GM19099 (cell line): Measurements from ENCODE around the gene EFNA5.

Experiments
- POLR2A ChIP-seq: IDR thresholded peaks from 3 replicates; pipeline ENCODE4 v1.6.1; 2011; ENCODE audit warnings: low read depth; ENCODE audit not compliant: insufficient read length; ENCODE audit errors: extremely low read depth

The EFNA5 gene

GRCh38 chr5:107564931-107565372 is 105.8 kb downstream of the EFNA5 start:
- no peak for TF ChIP-seq POLR2A

- no peak for TF ChIP-seq POLR2A
Measured at GRCh38 chr5:107563959-107564544, 106.7 kb downstream of the EFNA5 start.

- TF ChIP-seq POLR2A = no peak
Measured at GRCh38 chr5:107560377-107560776, 110.4 kb downstream of the EFNA5 start.

- no peak for TF ChIP-seq POLR2A
Measured at GRCh38 chr5:107558823-107559375, 111.8 kb downstream of the EFNA5 start.

GRCh38 chr5:107557051-107557658 is 113.6 kb downstream of the EFNA5 start:
- TF ChIP-seq POLR2A = no peak

- TF ChIP-seq POLR2A = no peak
Measured at GRCh38 chr5:107556575-107556974, 114.2 kb downstream of the EFNA5 start.

GRCh38 chr5:107555425-107556090 is 115.2 kb downstream of the EFNA5 start:
- no peak for TF ChIP-seq POLR2A

GRCh38 chr5:107554776-107555424 is 115.8 kb downstream of the EFNA5 start:
- TF ChIP-seq POLR2A = no peak

- TF ChIP-seq POLR2A = no peak
Measured at GRCh38 chr5:107553117-107553555, 117.6 kb downstream of the EFNA5 start.

- TF ChIP-seq POLR2A = no peak
Measured at GRCh38 chr5:107551088-107551487, 119.6 kb downstream of the EFNA5 start.

- no peak for TF ChIP-seq POLR2A
Measured at GRCh38 chr5:107549567-107549966, 121.2 kb downstream of the EFNA5 start.

GRCh38 chr5:107548477-107548876 is 122.3 kb downstream of the EFNA5 start:
- no peak for TF ChIP-seq POLR2A

GRCh38 chr5:107546719-107547118 is 124.0 kb downstream of the EFNA5 start:
- no peak for TF ChIP-seq POLR2A

GRCh38 chr5:107545486-107545885 is 125.3 kb downstream of the EFNA5 start:
- no peak for TF ChIP-seq POLR2A

GRCh38 chr5:107544967-107545366 is 125.8 kb downstream of the EFNA5 start:
- TF ChIP-seq POLR2A = no peak
